Testis (tissue), 2 donors: Measurements from ENCODE around the gene PLCL1.

Experiments
- POLR2A ChIP-seq: fragments of 450-650 bp; IDR thresholded peaks from one replicate; pipeline ENCODE4 v1.6.1; 2017; ENCODE audit warnings: antibody characterized with exemption, mild to moderate bottlenecking, moderate library complexity
- TF ChIP-seq, protein P1 (sequence below), 3 experiments: fragments of 450-650 bp in 2 of 3; fragments of 200-600 bp in 1 of 3; sonication (generic) in 1 of 3; IDR thresholded peaks; one replicate each; pipeline ENCODE4 v1.5.1; 2016 to 2019; ENCODE audit warnings: antibody characterized with exemption in 3 of 3, mild to moderate bottlenecking in 2 of 3, moderate library complexity in 1 of 3

- TF ChIP-seq, protein P1, sequence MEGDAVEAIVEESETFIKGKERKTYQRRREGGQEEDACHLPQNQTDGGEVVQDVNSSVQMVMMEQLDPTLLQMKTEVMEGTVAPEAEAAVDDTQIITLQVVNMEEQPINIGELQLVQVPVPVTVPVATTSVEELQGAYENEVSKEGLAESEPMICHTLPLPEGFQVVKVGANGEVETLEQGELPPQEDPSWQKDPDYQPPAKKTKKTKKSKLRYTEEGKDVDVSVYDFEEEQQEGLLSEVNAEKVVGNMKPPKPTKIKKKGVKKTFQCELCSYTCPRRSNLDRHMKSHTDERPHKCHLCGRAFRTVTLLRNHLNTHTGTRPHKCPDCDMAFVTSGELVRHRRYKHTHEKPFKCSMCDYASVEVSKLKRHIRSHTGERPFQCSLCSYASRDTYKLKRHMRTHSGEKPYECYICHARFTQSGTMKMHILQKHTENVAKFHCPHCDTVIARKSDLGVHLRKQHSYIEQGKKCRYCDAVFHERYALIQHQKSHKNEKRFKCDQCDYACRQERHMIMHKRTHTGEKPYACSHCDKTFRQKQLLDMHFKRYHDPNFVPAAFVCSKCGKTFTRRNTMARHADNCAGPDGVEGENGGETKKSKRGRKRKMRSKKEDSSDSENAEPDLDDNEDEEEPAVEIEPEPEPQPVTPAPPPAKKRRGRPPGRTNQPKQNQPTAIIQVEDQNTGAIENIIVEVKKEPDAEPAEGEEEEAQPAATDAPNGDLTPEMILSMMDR (IDR thresholded peaks at IDR 0.05): no peak
- no peak for TF ChIP-seq POLR2A
These were observed 168.2 kb downstream of the PLCL1 start for GRCh38 chr2:197972587-197972986.
